Stimulated activated naive CD8-positive, alpha-beta T cell treated with anti-CD3 and anti-CD28 coated beads, Interleukin-15, Interleukin-2, amounts not matched to agents 100 U/mL and 50 U/mL, for 24 hours (primary cell): ENCODE data around the gene ALKBH6.
"Not testable (repeated sequence)": the region's sequence is repeated elsewhere in the genome, so short reads cannot be mapped to it uniquely, and the experiment has no call there.

ENCODE experiments used
- ATAC-seq: fragments of 150-1000 bp; cut with Tn5 transposase; one replicate; pipeline ENCODE4 v1.10.0; 2021
- DNase-seq: peaks from one replicate; pipeline ENCODE4 v3.0.0; 2021

The ALKBH6 gene

DNA sequence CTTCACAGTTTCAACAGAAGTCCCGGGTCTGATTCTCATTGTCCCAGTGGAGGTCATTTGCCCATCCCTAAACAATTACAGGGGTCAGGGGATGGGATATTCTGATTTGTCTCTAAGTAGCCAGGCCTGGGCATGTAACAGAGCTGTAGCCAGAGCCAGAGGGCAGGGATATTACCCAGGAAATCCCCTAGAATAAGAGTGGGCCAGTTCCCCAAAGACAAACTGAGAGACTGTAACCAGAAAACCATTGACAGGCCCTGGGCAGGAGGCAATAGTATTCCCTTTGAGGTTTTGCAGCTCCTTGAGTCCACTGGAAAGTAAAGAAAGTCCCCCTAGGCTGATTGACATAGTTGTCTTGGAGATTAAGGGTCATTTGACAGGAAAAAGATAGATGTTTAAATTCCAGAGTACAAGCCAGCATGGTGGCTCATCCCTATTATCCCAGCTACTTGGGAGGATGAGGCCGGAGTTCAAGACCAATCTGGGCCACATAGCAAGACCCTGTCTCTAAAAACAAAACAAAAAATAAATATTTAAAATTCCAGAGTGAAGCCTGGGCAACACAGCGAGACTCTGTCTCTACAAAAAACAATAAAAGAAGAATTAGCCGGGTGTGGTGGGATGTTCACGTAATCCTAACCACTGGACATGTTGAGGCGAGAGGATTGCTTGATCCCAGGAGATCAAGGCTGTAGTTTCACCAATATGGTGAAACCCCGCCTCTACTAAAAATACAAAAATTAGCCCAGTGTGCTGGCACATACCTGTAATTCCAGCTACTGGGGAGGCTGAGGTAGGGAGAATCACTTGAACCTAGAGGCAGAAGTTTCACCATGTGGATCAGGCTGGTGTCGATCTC lies 20.9 kb downstream of the ALKBH6 start:
- no peak for DNase-seq
- no peak for ATAC-seq

DNA sequence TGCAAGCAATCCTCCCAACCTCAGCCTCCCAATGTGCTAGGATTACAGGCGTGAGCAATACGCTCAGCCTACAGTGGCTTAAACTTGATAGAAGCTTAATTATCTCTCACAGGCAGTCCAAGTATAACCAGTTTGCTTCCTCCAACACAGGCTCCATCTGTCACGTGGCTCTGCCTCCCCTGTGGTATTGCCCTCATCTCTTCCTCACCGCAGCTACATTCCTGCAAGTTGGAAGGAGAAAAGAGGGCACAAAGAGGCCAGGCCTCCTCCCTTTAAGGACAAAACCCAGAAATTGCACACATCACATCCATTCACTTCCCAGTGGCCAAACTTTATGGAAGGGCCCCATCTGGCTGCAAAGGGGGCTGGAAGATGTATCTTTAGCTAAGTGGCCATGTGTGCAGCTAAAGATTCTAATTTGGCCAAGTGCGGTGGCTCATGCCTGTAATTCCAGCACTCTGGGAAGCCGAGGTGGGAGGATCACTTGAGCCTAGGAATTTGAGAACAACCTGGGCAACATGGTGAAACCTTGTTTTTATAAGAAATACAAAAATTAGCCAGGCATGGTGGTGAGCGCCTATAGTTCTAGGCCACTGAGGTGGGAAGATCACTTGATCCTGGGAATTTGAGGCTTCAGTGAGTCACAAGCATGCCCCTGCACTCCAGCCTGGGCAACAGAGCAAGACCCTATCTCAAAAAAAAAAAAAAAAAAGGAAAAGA lies 22.1 kb downstream of the ALKBH6 start:
- DNase-seq (no peak), ATAC-seq (no peak)

DNA sequence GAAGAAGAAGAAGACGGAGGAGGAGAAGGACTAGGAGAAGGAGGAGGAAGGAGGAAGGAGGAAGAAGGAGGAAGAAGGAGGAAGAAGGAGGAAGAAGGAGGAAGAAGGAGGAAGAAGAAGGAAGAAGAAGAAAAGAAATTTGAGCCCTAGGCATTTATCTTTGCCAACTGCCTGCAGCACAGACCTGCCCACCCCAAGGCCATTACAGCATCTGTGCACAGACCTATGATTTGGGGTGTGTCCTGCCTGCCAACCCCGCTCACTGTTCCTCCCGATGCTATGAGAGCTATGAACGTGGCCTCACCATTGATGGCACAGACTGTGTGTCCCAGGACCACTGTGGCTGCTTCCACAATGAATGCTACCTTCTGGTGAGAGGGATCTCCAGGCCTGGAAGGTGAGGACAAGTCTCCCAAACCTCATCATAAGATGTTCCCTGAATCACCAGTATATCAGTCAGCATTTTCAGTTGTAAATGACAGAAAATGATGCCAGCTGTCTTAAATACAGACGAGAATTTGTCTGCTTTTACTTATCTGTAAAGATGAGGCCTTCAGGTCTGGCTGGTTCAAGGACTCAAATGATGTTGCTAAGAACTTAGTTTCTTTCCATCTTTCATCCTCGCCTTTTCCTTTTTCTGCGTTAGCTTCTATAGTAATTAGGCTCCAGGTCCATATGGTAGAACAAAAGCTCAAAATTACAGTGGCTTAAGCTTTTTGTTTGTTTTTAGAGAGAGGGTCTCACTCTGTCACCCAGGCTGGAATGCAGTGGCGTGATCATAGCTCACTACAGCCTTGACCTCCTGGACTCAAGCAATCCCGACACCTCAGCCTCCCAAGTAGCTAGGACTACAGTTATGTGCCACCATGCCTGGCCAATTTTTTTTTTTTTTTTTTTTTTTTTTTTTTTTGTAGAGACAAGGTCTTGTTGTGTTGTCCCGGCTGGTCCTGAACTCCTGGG lies 23.0 kb downstream of the ALKBH6 start:
- ATAC-seq (no peak), DNase-seq (no peak)

DNA sequence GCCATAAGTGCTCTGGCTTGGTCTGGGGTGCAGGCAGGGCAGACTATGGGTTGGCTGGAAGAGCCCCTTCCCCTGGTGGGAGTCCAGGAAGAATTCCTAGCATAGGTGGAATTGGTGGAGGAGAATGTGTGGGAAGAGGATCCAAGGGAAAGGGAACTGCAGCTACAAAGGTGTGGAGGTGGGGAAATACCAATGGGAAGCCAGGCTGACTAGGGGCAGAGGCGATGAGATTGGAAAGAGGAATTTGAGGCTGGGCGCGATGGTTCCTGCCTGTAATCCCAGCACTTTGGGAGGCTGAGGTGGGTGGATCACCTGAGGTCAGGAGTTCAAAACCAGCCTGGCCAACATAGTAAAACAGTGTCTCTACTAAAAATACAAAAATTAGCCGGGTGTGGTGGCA lies 23.9 kb downstream of the ALKBH6 start:
- DNase-seq, result no peak
- no peak for ATAC-seq

DNA sequence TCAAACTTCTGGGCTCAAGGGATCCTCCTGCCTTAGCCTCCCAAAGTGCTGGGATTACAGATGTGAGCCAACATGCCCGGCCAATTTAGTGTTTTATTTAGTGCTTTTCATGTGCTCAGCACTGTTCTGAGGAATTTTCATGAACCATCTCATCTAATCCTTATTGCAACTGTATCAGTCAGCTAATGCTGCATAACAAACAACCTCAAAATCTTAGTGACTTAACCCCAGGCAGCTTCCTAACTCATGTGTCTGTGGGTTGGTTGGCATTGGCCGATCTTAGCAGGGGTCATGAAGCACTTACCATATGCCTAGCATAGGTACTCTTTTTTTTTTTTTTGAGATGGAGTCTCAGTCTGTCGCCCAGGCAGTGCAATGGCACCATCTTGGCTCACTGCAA lies 25.2 kb downstream of the ALKBH6 start:
- ATAC-seq, result no peak

DNA sequence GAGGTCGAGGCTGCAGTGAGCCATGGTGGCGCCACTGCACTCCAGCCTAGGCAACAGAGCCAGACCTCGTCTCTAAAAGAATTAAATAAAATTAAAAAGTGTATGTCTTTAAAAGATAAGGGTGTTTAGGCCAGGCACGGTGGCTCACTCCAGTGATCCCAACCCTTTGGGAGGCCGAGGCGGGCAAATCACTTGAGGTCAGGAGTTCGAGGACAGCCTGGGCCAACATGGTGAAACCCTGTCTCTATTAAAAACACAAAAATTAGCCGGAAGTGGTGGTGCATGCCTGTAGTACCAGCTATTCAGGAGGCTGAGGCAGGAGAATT lies 26.5 kb downstream of the ALKBH6 start:
- DNase-seq (no peak), ATAC-seq (no peak)

More for the DNA sequence above, 25.2 kb downstream of the ALKBH6 start:
- no peak for DNase-seq

DNA sequence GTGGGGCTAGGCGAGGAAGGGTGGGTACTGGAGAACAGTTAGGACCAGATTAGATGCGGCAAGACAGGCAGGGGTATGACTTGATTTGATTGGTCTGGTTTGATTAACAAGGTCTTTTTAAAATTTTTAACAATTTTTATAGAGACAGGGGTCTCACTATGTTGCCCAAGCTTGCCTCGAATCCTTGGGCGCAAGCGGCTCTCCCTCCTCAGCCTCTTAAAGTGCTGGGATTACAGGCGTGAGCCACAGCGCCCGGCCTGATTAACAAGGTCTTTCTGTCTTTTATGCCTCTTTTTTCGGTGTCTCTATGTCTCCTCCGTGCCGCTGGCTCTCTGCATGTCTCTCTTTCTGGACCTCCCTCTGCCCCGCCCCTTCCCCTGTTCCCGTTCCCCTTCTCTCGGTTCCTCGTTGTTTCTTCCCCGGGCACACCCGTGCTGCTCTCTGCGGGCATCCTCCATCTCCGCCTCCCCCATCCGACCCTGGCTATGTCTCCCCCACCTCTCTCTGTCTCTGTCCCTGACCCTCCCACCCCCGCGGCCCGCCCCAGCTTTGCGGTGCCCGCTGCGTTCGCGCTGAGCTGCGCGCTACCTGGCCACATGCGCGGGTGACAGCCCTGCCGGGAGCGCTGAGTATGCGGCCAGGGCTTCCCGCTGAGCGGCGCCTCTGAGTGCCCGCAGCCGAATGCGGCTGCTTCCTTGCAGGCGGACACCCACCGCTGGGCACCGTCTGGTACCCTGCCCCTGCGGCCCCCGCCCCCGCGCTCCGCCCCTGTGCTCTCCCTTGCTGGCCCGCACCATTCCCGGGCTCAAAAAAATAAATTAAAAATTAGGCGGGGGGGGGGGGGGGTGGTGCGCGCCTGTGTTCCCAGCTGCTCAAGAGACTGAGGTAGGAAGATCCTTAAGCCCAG lies 27.1 kb downstream of the ALKBH6 start:
- DNase-seq, result peak; percentile 42
- ATAC-seq, result no peak

DNA sequence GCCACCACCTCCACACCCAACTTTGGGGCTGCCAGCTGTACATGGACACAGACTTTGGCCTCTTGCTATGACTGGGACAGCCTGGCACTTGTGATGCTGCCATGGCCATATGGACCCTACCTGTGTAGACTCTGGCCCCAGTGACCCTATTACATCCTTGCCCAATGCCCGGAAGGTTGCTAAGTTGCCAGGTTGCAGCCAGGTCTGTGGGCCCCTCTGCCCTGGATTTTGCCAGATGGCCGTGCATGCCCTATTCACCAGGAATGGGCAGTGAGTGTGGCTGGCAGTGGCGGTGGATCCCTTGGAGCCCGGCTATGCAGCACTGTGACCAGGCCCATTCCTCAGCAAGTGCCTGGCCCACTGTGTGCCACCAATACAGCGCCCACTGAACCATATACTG lies 27.9 kb downstream of the ALKBH6 start:
- DNase-seq, result no peak
- no peak for ATAC-seq

DNA sequence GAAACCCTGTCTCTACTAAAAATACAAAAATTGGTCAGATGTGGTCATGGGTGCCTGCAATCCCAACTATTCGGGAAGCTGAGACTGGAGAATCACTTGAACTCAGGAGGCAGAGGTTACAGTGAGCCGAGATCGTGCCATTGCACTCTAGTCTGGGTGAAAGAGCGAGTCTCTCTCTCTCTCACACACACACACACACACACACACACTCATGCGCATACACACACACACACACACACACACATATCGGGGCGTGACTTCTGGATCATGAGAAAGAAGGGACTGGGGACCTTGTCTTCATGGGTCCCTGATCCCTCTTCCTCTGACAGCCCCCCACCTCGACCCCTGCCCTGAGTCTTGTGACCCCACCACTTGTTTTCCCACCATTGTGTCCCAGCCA lies 30.8 kb downstream of the ALKBH6 start:
- ATAC-seq, result no peak
- DNase-seq, result no peak

DNA sequence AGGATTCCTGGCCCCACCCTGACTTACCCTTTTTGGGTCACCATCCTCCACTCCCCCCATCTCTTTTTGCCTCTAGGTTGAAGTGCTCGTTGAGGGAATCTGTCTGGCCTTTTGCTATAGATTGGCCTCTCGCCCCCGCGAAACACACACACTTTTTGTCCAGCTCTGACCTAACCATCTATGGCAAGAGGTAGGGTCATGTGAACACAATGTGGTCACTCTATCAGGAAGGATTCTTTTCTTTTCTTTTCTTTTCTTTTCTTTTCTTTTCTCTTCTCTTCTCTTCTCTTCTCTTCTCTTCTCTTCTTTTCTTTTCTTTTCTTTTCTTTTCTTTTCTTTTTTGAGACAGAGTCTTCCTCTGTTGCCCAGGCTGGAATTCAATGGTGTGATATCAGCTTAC lies 33.0 kb downstream of the ALKBH6 start:
- ATAC-seq, DNase-seq: not testable (repeated sequence)

DNA sequence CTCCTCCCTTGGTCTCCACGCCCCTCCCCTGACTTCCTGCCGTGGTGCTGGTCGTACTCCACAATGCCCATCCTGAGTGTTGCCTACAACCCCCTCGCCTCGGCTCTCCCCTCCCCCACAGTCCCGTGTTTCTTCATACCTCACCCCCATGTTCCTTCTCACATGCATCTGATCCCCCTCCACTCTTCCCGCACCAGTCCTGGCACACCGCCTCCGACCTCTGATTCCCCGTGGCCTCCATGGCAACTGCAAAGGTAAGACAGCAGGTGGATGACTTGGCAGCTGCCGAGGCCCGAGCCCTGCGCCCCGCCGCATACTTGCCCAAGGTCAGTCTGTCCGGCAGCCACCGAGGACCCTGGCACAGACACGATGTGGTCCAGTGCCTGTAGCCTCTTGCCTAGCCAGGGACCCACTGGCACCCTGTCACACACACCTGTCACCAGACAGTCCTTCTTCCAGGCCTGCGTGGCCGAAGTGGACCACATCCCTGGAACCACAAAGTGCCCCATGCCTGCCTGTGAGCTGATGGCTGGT lies 35.1 kb downstream of the ALKBH6 start:
- ATAC-seq (no peak), DNase-seq (no peak)

DNA sequence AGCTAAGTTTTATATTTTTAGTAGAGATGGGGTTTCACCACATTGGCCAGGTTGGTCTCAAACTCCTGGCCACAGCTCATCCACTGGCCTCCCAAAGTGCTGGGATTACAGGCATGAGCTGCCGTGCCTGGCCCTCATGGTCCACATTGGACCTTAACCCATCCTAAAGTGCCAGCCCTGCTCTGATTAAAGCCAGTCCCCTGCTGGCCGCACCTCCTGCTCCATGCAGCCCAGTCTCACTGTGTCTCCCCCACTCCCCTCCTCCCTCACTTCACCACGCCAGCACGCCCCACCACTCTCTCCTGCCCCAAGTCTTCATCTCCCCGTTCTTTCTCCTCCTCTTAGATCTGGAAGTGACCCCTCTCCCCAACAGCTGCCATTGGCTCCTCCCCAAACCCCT lies 35.7 kb downstream of the ALKBH6 start:
- DNase-seq, result no peak

DNA sequence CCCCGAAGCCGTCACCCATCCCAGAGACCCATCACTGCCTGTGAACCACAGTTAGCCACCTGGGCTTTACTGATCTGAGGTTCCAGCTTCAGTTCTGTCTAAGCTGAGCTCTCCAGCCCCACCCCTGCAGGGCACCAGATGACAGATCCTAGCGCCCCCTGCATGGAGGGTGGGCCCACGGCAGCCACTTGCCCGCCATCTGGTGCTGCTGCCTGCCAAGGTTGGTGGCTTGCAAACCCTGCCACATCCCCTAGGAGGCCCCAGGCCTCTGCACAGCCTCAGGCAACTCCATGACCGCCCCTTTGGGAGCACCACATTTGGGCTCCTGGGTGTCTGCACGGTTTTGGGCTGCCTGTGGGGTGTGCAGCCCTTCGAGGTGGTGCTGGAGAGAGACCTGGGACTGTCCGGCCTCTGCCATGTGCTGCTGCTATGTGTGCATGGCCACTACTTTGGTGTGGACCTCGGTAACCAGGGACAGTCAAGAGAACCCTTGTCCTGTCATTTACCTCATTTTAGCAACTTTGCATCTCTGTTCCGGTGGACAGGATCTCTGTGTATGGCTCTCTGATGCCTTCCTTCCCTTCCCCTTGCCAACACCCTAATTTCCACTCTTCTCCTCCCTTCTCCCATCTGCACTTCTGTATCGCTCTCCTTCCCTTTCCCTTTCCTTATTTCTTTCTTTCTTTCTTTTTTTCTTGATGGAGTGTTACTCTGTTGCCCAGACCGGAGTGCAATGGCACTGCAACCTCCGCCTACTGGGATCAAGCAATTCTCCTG lies 36.4 kb downstream of the ALKBH6 start:
- DNase-seq (peak; percentile 41), ATAC-seq (peak; percentile 65)

More for the DNA sequence above, 35.7 kb downstream of the ALKBH6 start:
- no peak for ATAC-seq

DNA sequence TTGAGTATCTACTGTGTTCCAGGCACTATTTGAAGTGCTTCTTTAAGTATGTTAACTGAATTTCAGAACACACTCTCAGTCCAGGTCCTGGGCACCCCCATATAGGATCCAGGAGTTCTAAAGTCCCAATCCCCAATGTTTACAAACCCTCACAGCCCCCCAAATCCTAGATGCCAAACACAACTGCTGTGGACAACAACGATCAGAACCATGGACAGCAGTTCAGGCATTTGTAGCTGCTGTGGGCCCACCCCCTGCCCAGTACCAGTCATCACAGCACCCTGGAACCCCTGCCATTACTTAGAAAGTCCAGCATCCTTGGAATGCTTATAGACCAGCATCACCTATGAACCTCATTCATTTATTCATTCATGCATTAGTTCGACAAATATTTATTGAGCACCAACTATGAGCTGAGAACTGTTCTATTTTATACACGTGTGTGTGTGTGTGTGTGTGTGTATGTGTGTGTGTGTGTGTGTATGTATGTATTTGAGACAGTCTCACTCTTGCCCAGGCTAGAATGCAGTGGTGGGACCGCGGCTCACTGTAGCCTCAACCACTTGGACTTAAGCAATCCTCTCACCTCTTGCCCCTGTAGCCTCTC lies 38.3 kb downstream of the ALKBH6 start:
- DNase-seq, result no peak
- no peak for ATAC-seq

DNA sequence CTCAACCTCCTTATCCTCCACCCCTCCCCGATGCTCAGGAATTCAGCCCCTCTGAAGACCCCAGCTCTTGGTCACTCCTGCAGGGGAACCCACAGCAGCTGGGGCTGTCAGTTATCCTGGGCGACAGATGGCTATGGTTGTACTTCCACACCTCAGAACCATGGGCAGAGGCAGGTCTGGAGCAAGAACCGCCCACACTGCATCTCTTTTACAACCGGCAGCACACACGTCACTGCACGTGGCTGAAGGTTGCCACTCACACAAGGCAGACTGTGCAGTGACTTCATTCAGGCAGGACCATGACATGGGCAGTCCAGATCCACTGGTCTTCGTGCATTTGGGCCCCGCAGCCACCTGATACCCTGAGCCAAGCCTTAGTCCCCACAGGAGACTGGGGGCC lies 40.5 kb downstream of the ALKBH6 start:
- DNase-seq (no peak), ATAC-seq (no peak)

DNA sequence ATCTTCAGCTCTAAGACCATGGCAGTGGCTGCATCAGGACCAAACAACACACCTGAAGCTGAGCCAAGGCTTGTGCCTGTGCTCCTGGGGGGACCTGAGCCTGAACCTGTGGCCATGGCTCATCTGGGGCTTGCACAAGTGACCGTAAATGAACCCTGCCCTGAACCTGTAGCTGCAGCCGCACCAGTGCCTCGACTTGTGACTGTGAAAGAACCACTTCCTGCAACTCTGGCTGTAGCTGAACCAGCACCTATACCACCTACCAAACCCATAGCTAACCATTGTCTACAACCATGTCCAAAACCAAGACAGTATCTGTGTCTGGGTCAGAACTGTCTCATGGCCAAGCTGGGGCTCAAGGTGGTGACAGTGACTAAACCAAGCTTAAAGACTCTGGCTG lies 47.2 kb downstream of the ALKBH6 start:
- ATAC-seq (no peak), DNase-seq (no peak)

DNA sequence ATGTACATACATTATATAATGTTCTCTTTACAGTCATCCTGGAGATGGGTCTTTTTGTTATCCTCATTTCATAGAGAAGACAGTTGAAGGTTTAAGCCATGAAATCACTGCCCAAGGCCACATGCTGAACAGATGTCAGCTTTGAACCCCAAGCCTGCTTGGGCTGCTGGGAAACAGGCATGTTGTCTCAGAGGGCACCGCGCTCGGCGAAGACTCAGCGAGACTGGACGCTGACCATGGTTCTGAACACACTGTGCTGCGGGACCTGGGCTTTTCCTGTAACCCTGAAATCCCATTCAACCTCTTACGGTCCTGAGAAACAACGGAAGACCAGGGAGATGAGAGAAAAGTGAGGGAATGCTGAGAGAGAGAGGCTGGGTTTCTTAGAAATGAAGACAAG lies 50.5 kb downstream of the ALKBH6 start:
- no peak for ATAC-seq
- peak; percentile 63 for DNase-seq

DNA sequence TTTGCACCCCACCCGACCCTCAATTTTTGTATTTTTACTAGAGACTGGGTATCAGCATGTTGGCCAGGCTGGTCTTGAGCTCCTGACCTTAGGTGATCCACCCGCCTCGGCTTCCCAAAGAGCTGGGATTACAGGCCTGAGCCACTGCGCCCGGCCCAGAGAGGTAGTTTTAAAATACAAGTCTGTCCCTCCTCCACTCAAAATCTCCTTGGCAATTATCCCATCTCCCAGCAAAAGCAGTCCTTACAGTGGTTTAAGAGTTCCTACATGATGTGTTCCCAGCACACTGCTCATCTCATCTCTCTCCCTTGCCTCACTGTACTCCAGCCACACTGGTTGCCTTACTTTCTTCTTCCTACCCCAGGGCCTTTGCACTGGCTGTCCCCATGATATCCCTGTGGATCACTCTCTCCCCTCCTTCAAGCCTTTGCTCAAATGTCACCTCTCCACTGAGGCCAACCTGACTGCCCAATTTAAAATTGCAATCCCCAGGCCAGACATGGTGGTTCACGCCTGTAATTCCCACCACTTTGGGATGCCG lies 53.5 kb downstream of the ALKBH6 start:
- no peak for ATAC-seq
- no peak for DNase-seq

DNA sequence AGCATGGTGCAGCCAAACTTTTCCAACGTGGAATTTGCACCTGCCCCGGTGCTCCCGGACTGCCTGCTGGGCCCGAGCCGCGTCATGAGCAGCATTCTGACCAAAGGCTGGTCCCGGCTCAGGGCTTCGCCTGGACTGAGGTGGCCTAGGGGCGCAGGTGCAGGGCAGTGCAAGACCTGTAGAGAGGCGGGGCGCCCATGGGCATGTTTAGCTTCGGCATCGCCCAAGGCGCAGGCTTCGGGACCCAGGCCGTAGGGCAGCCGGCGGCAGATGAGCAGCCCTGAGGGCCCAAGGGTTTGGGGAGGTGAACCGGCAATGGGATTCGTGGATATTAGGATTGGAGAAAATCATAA lies 54.1 kb downstream of the ALKBH6 start:
- no peak for DNase-seq

More for the DNA sequence above, 54.1 kb downstream of the ALKBH6 start:
- ATAC-seq, result no peak
